ENCODE results near the gene CDH13.

Gene CDH13

GRCh38 chr16:83814659-83814985 lies 1187.9 kb downstream of the CDH13 start:
- Mint-ChIP-seq H3K27me3 (no peaks in the 10 kb centered on the region), H3K36me3 (ENCODE audit: low read depth) (peaks cover 38% of the 10 kb centered on the region), H3K4me3 (no peak overlapping the region), H3K27ac (no peak overlapping the region), H3K4me1 (ENCODE audit: low read depth) (peaks cover 21% of the 10 kb centered on the region), H3K9me3 (no peaks in the 10 kb centered on the region)
- no peak for DNase-seq

- no peak for DNase-seq
- H3K27me3 Mint-ChIP-seq, result peaks cover under 1% of the 10 kb centered on the region
- peaks cover 3% of the 10 kb centered on the region for H3K4me1 Mint-ChIP-seq (ENCODE audit: low read depth)
- H3K4me3 Mint-ChIP-seq, result no peak overlapping the region
- no peaks in the 10 kb centered on the region for H3K9me3 Mint-ChIP-seq
- peaks cover 14% of the 10 kb centered on the region for H3K36me3 Mint-ChIP-seq (ENCODE audit: low read depth)
- no peak overlapping the region for H3K27ac Mint-ChIP-seq
Observed at GRCh38 chr16:83817022-83817421, 1190.3 kb downstream of the CDH13 start.

- peaks cover 5% of the 10 kb centered on the region for H3K27me3 Mint-ChIP-seq
Observed at GRCh38 chr16:83818276-83818675, 1191.5 kb downstream of the CDH13 start.

GRCh38 chr16:83819361-83819760 lies 1192.6 kb downstream of the CDH13 start:
- Mint-ChIP-seq H3K27ac (no peak overlapping the region), H3K9me3 (no peaks in the 10 kb centered on the region), H3K4me3 (no peak overlapping the region), H3K36me3 (ENCODE audit: low read depth) (no peaks in the 10 kb centered on the region), H3K27me3 (peaks cover 5% of the 10 kb centered on the region), H3K4me1 (ENCODE audit: low read depth) (no peaks in the 10 kb centered on the region)
- no peak for DNase-seq

More at GRCh38 chr16:83818276-83818675, 1191.5 kb downstream of the CDH13 start:
- no peak for DNase-seq
- Mint-ChIP-seq H3K9me3 (no peaks in the 10 kb centered on the region), H3K4me3 (no peak overlapping the region), H3K27ac (no peak overlapping the region), H3K36me3 (ENCODE audit: low read depth) (peaks cover 1% of the 10 kb centered on the region), H3K4me1 (ENCODE audit: low read depth) (no peaks in the 10 kb centered on the region)

GRCh38 chr16:83826146-83826913 lies 1199.6 kb downstream of the CDH13 start:
- H3K27me3 Mint-ChIP-seq, result peaks cover 5% of the 10 kb centered on the region
- no peak overlapping the region for H3K27ac Mint-ChIP-seq
- H3K9me3 Mint-ChIP-seq, result no peaks in the 10 kb centered on the region
- DNase-seq, result peak; percentile 87
- peaks cover 2% of the 10 kb centered on the region for H3K4me1 Mint-ChIP-seq (ENCODE audit: low read depth)
- no peaks in the 10 kb centered on the region for H3K36me3 Mint-ChIP-seq (ENCODE audit: low read depth)
- no peak overlapping the region for H3K4me3 Mint-ChIP-seq

- Mint-ChIP-seq H3K36me3 (ENCODE audit: low read depth) (no peaks in the 10 kb centered on the region), H3K27ac (no peak overlapping the region), H3K4me3 (no peak overlapping the region), H3K4me1 (ENCODE audit: low read depth) (peaks cover 6% of the 10 kb centered on the region), H3K27me3 (no peaks in the 10 kb centered on the region), H3K9me3 (no peaks in the 10 kb centered on the region)
- DNase-seq, result no peak
Observed at GRCh38 chr16:83830091-83830768, 1203.5 kb downstream of the CDH13 start.

- DNase-seq, result no peak
- Mint-ChIP-seq H3K4me3 (no peak overlapping the region), H3K27me3 (no peaks in the 10 kb centered on the region), H3K9me3 (no peaks in the 10 kb centered on the region), H3K27ac (no peak overlapping the region), H3K36me3 (ENCODE audit: low read depth) (no peaks in the 10 kb centered on the region), H3K4me1 (ENCODE audit: low read depth) (peaks cover 12% of the 10 kb centered on the region)
Observed at GRCh38 chr16:83830769-83831455, 1204.1 kb downstream of the CDH13 start.

- H3K9me3 Mint-ChIP-seq, result no peaks in the 10 kb centered on the region
- peaks cover 17% of the 10 kb centered on the region for H3K4me1 Mint-ChIP-seq (ENCODE audit: low read depth)
- H3K4me3 Mint-ChIP-seq, result no peak overlapping the region
- no peak for DNase-seq
- no peaks in the 10 kb centered on the region for H3K36me3 Mint-ChIP-seq (ENCODE audit: low read depth)
- H3K27me3 Mint-ChIP-seq, result no peaks in the 10 kb centered on the region
- H3K27ac Mint-ChIP-seq, result no peak overlapping the region
Observed at GRCh38 chr16:83831456-83831987, 1204.8 kb downstream of the CDH13 start.

GRCh38 chr16:83833921-83834320 lies 1207.2 kb downstream of the CDH13 start:
- Mint-ChIP-seq H3K4me1 (ENCODE audit: low read depth) (peaks cover 17% of the 10 kb centered on the region), H3K4me3 (no peak overlapping the region), H3K36me3 (ENCODE audit: low read depth) (no peaks in the 10 kb centered on the region), H3K9me3 (no peaks in the 10 kb centered on the region), H3K27me3 (peaks cover 20% of the 10 kb centered on the region), H3K27ac (no peak overlapping the region)
- no peak for DNase-seq

- Mint-ChIP-seq H3K4me1 (ENCODE audit: low read depth) (peaks cover 17% of the 10 kb centered on the region), H3K27ac (no peak overlapping the region), H3K36me3 (ENCODE audit: low read depth) (no peaks in the 10 kb centered on the region), H3K4me3 (no peak overlapping the region), H3K9me3 (no peaks in the 10 kb centered on the region), H3K27me3 (peaks cover 22% of the 10 kb centered on the region)
- no peak for DNase-seq
Observed at GRCh38 chr16:83835586-83836566, 1209.1 kb downstream of the CDH13 start.

GRCh38 chr16:83837566-83837965 lies 1210.8 kb downstream of the CDH13 start:
- Mint-ChIP-seq H3K36me3 (ENCODE audit: low read depth) (no peaks in the 10 kb centered on the region), H3K27ac (no peak overlapping the region), H3K4me3 (no peak overlapping the region), H3K9me3 (no peaks in the 10 kb centered on the region), H3K27me3 (peaks cover 22% of the 10 kb centered on the region), H3K4me1 (ENCODE audit: low read depth) (peaks cover 17% of the 10 kb centered on the region)
- DNase-seq, result no peak

GRCh38 chr16:83838151-83838550 lies 1211.4 kb downstream of the CDH13 start:
- no peak overlapping the region for H3K27ac Mint-ChIP-seq
- no peak for DNase-seq
- no peak overlapping the region for H3K4me3 Mint-ChIP-seq
- peaks cover 17% of the 10 kb centered on the region for H3K4me1 Mint-ChIP-seq (ENCODE audit: low read depth)
- no peaks in the 10 kb centered on the region for H3K36me3 Mint-ChIP-seq (ENCODE audit: low read depth)
- H3K9me3 Mint-ChIP-seq, result no peaks in the 10 kb centered on the region
- peaks cover 22% of the 10 kb centered on the region for H3K27me3 Mint-ChIP-seq

- Mint-ChIP-seq H3K4me1 (ENCODE audit: low read depth) (peaks cover 17% of the 10 kb centered on the region), H3K27ac (no peak overlapping the region), H3K27me3 (peaks cover 22% of the 10 kb centered on the region)
Observed at GRCh38 chr16:83839561-83839960, 1212.8 kb downstream of the CDH13 start.

More at GRCh38 chr16:83839561-83839960, 1212.8 kb downstream of the CDH13 start:
- Mint-ChIP-seq H3K4me3 (no peak overlapping the region), H3K9me3 (no peaks in the 10 kb centered on the region), H3K36me3 (ENCODE audit: low read depth) (no peaks in the 10 kb centered on the region)
- no peak for DNase-seq

All from activated T-cell treated with anti-CD3 and anti-CD28 coated beads, Interleukin-2, amount 50 U/mL, for 24 hours (primary cell).